Astrocyte of the cerebellum (primary cell): ENCODE measurements around the gene UBE2Q2.

ENCODE experiments used
- DNase-seq: peaks from one replicate; pipeline ENCODE4 v3.0.0-alpha.2; 2011; ENCODE audit warnings: low read depth
- H3K4me3 ChIP-seq: 2 replicates; pipeline ENCODE4 v1.5.1; 2011; ENCODE audit warnings: mild to moderate bottlenecking, low read depth, low read length, moderate library complexity
- in situ Hi-C: cut with HindIII; loops from 2 replicates; pipeline ENCODE4 v1.10.0; 2017; ENCODE audit warnings: low sequenced_read_pairs
- TF ChIP-seq, protein P1 (sequence below): IDR thresholded peaks from 2 replicates; pipeline ENCODE4 v1.5.1; 2012; ENCODE audit warnings: low read length, low read depth, moderate library complexity, mild to moderate bottlenecking; ENCODE audit errors: missing control alignments

UBE2Q2 gene

DNA sequence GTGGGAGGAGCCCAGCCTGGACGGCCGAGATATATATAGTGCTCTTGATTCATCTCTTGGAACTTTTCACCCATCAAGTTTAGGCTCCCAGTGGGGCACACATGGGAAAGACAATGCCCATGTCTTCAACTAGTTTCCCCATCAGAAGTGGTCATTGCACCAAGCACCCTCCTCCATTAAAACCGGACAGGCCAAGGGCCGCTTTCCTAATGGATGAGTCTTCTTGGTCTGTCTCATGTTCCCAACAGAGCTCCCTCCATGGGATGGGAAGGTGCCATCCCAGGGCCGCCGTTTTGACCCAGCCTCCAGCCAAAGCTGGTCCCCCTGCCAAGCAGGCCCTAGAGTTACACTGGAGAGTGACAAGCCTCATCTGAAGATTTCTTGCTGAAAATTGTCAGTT is 34.7 kb upstream of the UBE2Q2 start:
- in situ Hi-C loops, result loop anchor here (25.0 kb wide), 1 partner anchor 171 kb away; the partner anchor contains the start of genes IMP3, SNUPN and SNX33

DNA sequence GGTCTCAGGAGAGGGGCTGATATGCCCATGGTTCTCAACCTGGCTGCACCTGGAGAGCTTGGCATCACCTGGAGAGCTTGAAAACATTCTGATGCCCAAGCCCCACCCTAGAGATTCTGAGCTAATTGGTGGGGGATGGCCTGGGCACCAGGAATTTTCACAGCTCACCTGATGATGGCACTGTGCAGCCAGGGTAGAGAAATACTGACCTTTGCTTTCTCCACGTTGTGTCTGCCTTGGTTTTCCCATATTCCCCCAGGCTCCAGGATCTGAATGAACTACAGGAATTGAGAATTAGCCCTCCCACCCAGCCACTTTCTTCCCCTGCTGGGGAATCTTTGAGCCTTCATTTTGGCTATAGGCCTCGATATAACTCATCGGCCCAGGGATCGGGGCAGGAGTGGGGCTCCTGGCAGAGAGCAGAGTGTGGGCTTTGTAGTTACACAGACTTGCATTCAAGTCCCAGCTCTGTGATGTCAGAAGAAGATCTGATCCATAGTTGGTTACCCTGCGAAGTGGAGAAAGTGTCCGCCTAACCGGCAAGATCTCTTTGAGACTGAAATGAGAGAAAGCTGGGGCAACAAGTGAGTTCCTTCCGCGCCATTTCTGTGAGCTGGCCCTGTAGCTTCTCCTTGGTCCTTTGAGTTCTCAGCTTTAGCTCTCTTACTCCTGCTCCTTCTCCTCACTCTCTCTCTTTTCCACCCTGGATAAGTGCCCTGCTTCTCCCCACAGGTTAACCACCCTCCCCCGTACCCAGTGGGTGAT is 33.1 kb upstream of the UBE2Q2 start:
- TF ChIP-seq, protein P1, sequence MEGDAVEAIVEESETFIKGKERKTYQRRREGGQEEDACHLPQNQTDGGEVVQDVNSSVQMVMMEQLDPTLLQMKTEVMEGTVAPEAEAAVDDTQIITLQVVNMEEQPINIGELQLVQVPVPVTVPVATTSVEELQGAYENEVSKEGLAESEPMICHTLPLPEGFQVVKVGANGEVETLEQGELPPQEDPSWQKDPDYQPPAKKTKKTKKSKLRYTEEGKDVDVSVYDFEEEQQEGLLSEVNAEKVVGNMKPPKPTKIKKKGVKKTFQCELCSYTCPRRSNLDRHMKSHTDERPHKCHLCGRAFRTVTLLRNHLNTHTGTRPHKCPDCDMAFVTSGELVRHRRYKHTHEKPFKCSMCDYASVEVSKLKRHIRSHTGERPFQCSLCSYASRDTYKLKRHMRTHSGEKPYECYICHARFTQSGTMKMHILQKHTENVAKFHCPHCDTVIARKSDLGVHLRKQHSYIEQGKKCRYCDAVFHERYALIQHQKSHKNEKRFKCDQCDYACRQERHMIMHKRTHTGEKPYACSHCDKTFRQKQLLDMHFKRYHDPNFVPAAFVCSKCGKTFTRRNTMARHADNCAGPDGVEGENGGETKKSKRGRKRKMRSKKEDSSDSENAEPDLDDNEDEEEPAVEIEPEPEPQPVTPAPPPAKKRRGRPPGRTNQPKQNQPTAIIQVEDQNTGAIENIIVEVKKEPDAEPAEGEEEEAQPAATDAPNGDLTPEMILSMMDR, result peak; percentile 50
- DNase-seq, result no peak
- H3K4me3 ChIP-seq, result no peak overlapping the region
- in situ Hi-C loops, result loop anchor here (25.0 kb wide), 1 partner anchor 173 kb away; the partner anchor contains the start of genes IMP3, SNUPN and SNX33

More for the DNA sequence above, 34.7 kb upstream of the UBE2Q2 start:
- H3K4me3 ChIP-seq, result no peak overlapping the region
- no peak for DNase-seq
- TF ChIP-seq, protein P1, result no peak

DNA sequence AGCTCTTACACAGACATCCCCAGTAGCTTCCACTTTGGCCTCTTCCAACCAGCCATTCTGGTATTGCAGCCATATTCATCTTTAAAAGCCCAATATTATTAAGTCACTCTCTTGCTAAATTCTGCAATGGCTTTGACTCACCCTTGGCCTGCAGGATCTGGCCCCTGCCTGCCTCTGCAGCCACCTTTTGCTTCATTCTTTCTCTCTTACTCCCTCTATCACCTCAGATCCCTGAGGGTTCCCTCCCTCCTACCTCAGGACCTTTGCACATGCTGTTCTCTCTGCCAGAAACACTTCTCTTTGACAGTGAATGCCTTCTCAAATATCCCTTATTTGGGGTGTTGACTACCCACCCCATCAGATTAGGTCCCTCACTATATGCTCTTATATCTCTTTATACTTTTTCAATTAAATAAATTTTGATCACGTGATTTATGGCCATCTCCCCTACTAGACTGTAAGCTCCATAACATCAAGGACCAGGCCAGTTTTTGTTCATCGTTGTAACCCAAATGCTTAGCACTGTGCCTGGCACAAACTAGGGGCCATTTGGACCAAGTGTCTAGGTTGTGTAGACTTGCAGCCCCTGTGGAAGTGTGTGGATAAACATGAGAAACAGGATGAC is 32.3 kb upstream of the UBE2Q2 start:
- no peak for DNase-seq
- in situ Hi-C loops, result loop anchor here (25.0 kb wide), 1 partner anchor 174 kb away; the partner anchor contains the start of genes IMP3, SNUPN and SNX33
- no peak overlapping the region for H3K4me3 ChIP-seq
- TF ChIP-seq, protein P1, result no peak

DNA sequence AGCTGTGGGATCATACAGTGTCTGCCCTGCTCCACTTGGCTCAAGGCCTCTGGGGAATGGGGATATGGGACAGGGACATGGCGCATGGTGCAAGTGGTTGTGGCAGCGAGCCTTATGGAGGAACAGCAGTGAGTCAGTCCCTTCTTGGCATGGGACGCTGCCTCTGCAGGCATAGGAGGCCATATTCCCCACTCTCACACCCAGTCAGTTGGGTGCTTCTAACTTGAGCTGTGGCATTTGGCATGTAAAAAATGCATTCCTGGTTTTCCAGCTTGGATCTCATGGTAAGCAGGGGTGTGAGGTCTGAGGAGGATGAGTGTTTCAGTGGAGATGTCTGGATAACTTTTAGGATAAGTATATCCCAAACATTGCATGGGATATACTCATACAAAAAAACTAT is 31.6 kb upstream of the UBE2Q2 start:
- no peak overlapping the region for H3K4me3 ChIP-seq
- no peak for DNase-seq
- TF ChIP-seq, protein P1, result no peak
- in situ Hi-C loops, result loop anchor here (25.0 kb wide), 1 partner anchor 174 kb away; the partner anchor contains the start of genes IMP3, SNUPN and SNX33

DNA sequence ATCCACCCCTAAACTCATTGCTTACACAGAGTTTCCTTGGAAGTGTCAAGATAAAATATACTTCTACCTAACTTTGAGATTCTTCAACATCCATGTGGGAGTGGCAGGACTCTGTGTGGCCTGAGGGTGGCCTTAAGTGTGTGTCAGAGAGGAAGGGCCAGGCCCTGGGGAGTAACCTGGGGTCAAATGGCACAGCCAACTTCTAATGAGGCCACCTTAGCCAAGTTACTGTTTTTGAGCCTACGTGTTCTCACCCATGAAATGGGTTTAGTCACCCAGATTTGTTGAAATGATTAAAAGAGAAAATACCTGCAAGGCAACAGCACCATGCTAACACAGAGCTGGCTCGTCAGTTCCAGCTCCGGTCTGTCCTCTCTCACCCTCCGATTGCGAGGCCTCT is 28.5 kb upstream of the UBE2Q2 start:
- H3K4me3 ChIP-seq, result no peak overlapping the region
- TF ChIP-seq, protein P1, result no peak
- DNase-seq, result no peak
- in situ Hi-C loops, result loop anchor here (25.0 kb wide), 1 partner anchor 177 kb away; the partner anchor contains the start of genes IMP3, SNUPN and SNX33

DNA sequence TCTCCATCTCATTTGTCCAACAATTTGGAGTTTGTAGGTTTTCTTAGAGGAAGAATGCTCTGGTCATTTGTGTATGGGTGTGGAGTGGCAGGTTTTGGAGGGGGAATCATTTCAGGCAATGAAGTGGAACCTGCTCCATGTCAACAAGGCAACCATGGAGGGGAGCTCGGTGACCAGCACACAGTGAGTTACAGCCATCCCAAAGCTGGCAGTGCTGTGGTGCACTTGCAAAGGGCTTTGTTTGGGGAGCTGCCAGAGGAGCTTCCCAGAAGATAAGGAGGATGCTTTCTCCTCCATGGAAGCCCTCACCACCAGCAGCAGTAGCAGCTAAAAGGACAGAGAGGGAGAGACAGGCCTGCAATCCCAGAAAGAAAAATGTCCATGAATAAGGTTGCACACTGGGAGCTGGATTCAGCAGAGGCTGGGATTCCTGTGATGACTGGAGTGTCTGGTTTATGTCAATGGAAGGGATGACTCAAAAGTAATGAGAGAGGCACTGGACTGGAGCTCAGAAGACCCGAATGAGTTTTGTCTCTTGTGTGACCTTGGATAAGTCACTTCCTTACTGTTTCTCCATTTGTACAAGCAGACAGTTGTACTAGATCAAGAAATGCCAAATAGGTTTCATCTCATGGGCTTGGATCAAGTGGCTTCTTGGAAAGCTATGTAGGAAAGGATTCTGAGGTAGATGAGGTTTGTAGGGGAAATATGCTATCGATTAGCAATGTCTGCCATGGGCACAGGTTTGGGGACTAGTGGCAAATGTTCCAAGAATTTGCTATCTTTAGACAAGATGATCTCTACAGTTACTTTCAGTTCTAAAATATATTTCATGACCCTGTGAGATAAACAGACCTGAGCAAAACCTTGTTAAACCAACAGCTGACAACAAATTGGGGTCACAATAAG is 27.2 kb upstream of the UBE2Q2 start:
- TF ChIP-seq, protein P1, result no peak
- no peak overlapping the region for H3K4me3 ChIP-seq
- DNase-seq, result no peak
- in situ Hi-C loops, result loop anchor here (25.0 kb wide), 1 partner anchor 179 kb away; the partner anchor contains the start of genes IMP3, SNUPN and SNX33
